ENCODE data around the gene PTGFRN. TPM values are rescaled to one million over a fixed set of nuclear protein-coding genes. Genes with fewer than 3 reads are reported as not detected.

PTGFRN gene
- total RNA-seq, 1 donor from 2014 or later = 113 TPM

- DNase-seq = no peak
These were observed 20.3 kb upstream of the PTGFRN start for GRCh38 chr1:116889380-116889779.

GRCh38 chr1:116891396-116892079, 18.2 kb upstream of the PTGFRN start:
- peak; percentile 24 for DNase-seq

GRCh38 chr1:116895073-116895472, 14.6 kb upstream of the PTGFRN start:
- DNase-seq = no peak

GRCh38 chr1:116899529-116899928, 10.2 kb upstream of the PTGFRN start:
- DNase-seq = no peak

GRCh38 chr1:116900471-116901365, 9.0 kb upstream of the PTGFRN start:
- no peak for DNase-seq

GRCh38 chr1:116902027-116902426, 7.7 kb upstream of the PTGFRN start:
- no peak for DNase-seq

- DNase-seq = no peak
These were observed 6.9 kb upstream of the PTGFRN start for GRCh38 chr1:116902723-116903383.

GRCh38 chr1:116904791-116905320, 4.9 kb upstream of the PTGFRN start:
- DNase-seq = no peak

- no peak for DNase-seq
These were observed 2.9 kb upstream of the PTGFRN start for GRCh38 chr1:116906812-116907211.

- no peak for DNase-seq
These were observed 2.4 kb upstream of the PTGFRN start for GRCh38 chr1:116907351-116907750.

GRCh38 chr1:116908266-116908665, 1.4 kb upstream of the PTGFRN start:
- no peak for DNase-seq

GRCh38 chr1:116908820-116909511, 750 bp upstream of the PTGFRN start:
- DNase-seq = no peak

- DNase-seq = peak; percentile 44
These were observed 867 bp downstream of the PTGFRN start for GRCh38 chr1:116910379-116911187.

GRCh38 chr1:116911188-116911553, 1.5 kb downstream of the PTGFRN start:
- DNase-seq = no peak

GRCh38 chr1:116911779-116912469, 2.2 kb downstream of the PTGFRN start:
- DNase-seq = no peak

GRCh38 chr1:116912846-116913245, 3.1 kb downstream of the PTGFRN start:
- no peak for DNase-seq

GRCh38 chr1:116913941-116914340, 4.2 kb downstream of the PTGFRN start:
- no peak for DNase-seq

GRCh38 chr1:116914667-116915066, 5.0 kb downstream of the PTGFRN start:
- no peak for DNase-seq

GRCh38 chr1:116915086-116915661, 5.5 kb downstream of the PTGFRN start:
- no peak for DNase-seq

GRCh38 chr1:116916002-116916401, 6.3 kb downstream of the PTGFRN start:
- DNase-seq = no peak
